ENCODE measurements around the gene MAP4K3.

The MAP4K3 gene

DNA sequence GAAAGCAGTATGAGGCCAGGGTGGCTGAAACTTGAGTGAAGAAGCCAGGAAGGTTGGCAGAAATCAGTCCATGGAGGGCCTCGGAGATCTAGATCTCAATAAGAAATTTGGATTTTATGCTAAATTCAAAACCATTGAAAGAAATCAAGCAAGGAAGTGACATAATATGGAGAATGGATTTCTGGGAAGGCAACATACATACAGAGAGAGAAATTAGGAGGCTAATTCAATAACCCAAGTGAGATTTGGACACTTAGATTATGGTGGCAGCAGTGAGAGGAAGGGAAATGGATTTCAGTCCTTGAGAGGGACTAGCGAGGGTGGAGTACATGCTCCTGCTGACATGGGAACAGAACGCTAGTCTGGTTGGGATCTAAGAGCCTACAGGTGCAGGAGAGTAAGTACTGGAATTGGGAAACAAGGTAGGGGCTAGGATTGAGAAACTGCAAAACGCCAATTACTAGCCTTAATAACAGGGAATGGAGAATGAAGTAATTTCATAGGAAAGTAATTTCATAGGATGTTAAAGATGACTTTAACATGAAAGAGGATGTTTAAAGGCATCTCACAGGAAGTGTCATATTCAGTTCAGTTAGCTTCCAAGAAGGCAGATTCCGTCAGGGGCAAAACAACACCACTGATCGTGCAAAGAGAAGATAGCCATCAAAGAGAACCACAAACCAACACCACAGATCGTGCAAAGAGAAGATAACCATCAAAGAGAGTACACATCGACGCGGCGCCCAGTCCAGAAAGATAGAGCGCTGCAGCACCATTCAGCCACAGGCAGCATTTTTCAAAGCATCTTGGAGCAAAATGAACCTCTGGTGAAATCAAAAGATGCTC lies 220.5 kb downstream of the MAP4K3 start:
- TF ChIP-seq JUND (IDR thresholded peaks at IDR 0.05; ENCODE audit: low read depth): no peak
- peak in 1 of 2 experiments; percentile 7 for DNase-seq (ENCODE audit: low read depth in 1 of 2, low spot score in 1 of 2)
- in situ Hi-C loops (cut with HindIII; ENCODE audit: low pct_unique_long_range_greater_than_20kb, low sequenced_read_pairs): no loop called here

DNA sequence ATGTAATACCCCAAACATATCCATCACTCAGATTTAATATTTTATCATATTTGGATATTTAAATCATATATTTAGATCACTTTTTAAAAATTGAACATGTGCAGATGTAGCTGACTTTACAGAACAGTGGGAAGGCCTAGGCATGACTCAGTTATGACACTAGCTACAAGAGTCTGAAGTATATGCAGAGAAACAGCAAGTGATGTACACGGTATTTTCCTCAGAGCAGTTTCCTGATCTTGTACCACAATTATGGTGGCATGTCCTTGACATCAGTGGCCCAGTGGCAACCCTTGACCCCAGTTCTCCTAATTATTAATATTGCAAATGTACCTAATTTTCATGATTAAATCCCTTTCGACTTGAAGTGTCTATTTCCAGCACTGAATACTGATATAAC lies 221.5 kb downstream of the MAP4K3 start:
- in situ Hi-C loops (cut with HindIII; ENCODE audit: low pct_unique_long_range_greater_than_20kb, low sequenced_read_pairs): no loop called here
- DNase-seq (ENCODE audit: low read depth in 1 of 2, low spot score in 1 of 2): no peak
- TF ChIP-seq JUND (IDR thresholded peaks at IDR 0.05; ENCODE audit: low read depth): no peak

DNA sequence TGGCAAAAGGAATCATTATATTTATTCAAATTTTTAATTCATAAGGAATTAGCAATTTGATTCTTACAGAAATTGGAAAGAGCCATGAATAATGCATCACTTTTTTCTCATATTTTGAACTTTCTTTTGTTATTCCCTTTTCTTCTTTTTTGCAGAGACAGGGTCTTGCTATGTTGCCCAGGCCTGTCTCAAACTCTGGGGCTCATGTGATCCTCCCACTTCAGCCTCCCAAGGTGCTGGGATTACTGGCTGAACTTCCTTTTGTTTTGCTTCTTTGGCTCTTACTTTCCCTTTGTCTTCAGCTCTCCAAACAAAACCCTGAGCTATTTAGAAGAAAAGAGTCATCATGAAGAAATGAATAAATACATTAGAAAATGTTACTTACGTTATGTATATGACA lies 224.1 kb downstream of the MAP4K3 start:
- DNase-seq (ENCODE audit: low read depth in 1 of 2, low spot score in 1 of 2): no peak
- TF ChIP-seq JUND (IDR thresholded peaks at IDR 0.05; ENCODE audit: low read depth): no peak
- in situ Hi-C loops (cut with HindIII; ENCODE audit: low pct_unique_long_range_greater_than_20kb, low sequenced_read_pairs): no loop called here

DNA sequence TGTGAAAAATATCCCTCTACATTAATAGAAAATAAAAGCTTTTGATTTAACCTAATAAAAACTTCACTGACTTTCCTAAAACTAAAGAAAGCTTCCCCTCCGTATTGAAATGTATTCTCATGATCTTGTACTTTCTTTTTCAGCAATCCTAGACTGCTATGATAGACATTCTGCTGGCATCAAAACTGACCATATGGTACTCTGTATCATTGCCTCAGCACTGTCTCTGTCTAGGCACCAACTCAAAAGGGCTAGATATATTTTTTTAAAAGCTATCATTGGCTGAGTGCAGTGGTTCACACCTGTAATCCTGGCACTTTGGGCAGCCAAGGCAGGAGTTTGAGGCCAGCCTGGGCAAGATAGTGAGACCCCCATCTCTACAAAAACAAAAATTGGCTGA lies 226.2 kb downstream of the MAP4K3 start:
- no peak for TF ChIP-seq JUND (IDR thresholded peaks at IDR 0.05; ENCODE audit: low read depth)
- in situ Hi-C loops (cut with HindIII; ENCODE audit: low pct_unique_long_range_greater_than_20kb, low sequenced_read_pairs): no loop called here
- DNase-seq (ENCODE audit: low read depth in 1 of 2, low spot score in 1 of 2): no peak

DNA sequence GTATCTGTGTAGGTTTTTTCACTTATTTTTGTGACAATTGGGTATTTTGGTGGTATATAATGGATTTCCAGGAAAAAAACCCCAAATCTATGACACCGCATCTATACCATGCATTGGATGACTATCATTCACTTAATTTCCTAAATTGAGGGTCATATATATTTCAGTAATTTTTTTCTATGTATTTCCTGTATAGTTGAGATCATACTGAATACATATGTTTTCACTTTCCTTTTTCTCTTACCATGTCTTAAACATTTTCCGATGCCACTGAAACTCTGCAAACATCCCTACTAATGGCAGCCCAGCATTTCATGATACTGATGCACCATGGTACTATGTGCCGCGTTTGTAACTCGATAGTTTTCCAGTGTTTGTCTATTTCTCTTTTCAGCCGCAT lies 233.7 kb downstream of the MAP4K3 start:
- TF ChIP-seq JUND (IDR thresholded peaks at IDR 0.05; ENCODE audit: low read depth): no peak
- in situ Hi-C loops (cut with HindIII; ENCODE audit: low pct_unique_long_range_greater_than_20kb, low sequenced_read_pairs): no loop called here
- no peak for DNase-seq (ENCODE audit: low read depth in 1 of 2, low spot score in 1 of 2)

DNA sequence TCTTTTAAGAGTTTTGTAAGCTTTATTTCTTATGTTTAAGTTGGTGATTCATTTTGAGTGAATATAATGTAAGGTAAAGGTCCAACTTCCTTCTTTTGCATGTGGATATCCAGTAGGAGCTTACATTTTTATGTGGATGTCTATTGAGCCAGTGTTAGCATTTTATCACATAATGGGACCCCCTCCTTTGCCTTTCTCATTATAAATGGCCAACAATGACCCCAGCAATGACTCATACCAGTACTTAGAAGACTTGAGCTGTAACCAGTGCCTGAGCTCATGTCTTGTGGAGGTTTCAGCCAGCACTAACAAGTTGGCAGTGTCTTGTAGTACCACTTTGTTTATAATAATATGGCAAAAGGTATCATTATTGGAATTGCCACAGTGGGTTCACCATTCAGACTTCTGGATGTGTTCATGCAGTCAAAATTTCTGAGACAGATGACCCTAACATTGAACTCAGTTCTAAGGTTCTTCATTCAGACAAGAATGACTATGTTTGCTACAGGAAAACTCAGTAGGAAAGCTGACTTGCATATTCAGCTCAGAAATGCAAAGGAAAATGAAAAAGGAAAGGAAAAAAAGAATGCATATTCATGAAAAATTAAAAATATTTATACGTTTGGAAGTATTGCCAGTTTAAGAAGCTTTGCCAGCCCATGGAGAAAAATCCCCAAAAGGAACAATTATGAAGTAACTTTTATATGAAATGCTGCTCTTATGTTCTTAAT lies 234.3 kb downstream of the MAP4K3 start:
- in situ Hi-C loops (cut with HindIII; ENCODE audit: low pct_unique_long_range_greater_than_20kb, low sequenced_read_pairs): no loop called here
- no peak for TF ChIP-seq JUND (IDR thresholded peaks at IDR 0.05; ENCODE audit: low read depth)
- DNase-seq (ENCODE audit: low read depth in 1 of 2, low spot score in 1 of 2): no peak
